Prostate gland (tissue), 2 donors: ENCODE data around the gene CGREF1. TPM values are rescaled to one million over a fixed set of nuclear protein-coding genes. Genes with fewer than 3 reads are reported as not detected.

ENCODE experiments used
- DNase-seq: peaks from one replicate; pipeline ENCODE4 v3.0.0-alpha.2; 2019; ENCODE audit warnings: low spot score
- H3K27ac ChIP-seq, 2 donors: fragments of 200-600 bp; sonication (generic); 2 replicates each; pipeline ENCODE4 v1.5.1; 2017 to 2019
- H3K27me3 ChIP-seq: fragments of 200-600 bp; sonication (generic); replicated peaks from 2 replicates; pipeline ENCODE4 v1.5.1; 2019; ENCODE audit not compliant: insufficient read depth
- H3K36me3 ChIP-seq, 2 donors: fragments of 200-600 bp; sonication (generic); 1 replicate in 1 of 2; 2 replicates in 1 of 2; pipeline versions ENCODE4 v1.5.1 to v1.8.1; 2017 to 2019
- H3K4me1 ChIP-seq: fragments of 200-600 bp; sonication (generic); replicated peaks from 2 replicates; pipeline ENCODE4 v1.5.1; 2019
- H3K4me3 ChIP-seq, 2 donors: fragments of 200-600 bp; sonication (generic); 2 replicates each; pipeline ENCODE4 v1.5.1; 2017 to 2019
- H3K9me3 ChIP-seq: fragments of 200-600 bp; sonication (generic); 2 replicates; pipeline ENCODE4 v1.5.1; 2017
- CTCF ChIP-seq, 4 experiments: fragments of 200-600 bp in 2 of 4; fragments of 450-650 bp in 2 of 4; sonication (generic) in 2 of 4; IDR thresholded peaks; 1 replicate in 3 of 4; 2 replicates in 1 of 4; pipeline ENCODE4 v1.5.1; 2016 to 2019; ENCODE audit warnings: antibody characterized with exemption in 4 of 4, mild to moderate bottlenecking in 2 of 4, moderate library complexity in 2 of 4
- POLR2A ChIP-seq: fragments of 450-650 bp; IDR thresholded peaks from one replicate; pipeline ENCODE4 v1.6.1; 2016; ENCODE audit warnings: antibody characterized with exemption, mild to moderate bottlenecking
- POLR2AphosphoS5 ChIP-seq: sonication (generic); formaldehyde crosslinking; IDR thresholded peaks from one replicate; pipeline ENCODE4 v1.6.1; 2017; ENCODE audit warnings: antibody characterized with exemption
- WGBS: methylation state at CpG from one replicate; pipeline ENCODE4 v1.1.5; 2018; 5-methylcytosine and 5-hydroxymethylcytosine counted together
- intact Hi-C: fragments of 100-400 bp; cut with DNase I; formaldehyde crosslinking; loops from one replicate; pipeline ENCODE4 v1.14.2; 2022
- total RNA-seq, 2 donors: library from RNA; depleted of rRNA; stranded (reverse); fragments of >200 nt; gene quantifications; one replicate each; pipeline ENCODE4 v1.1.0, GENCODE V29; 2016

Gene CGREF1
- total RNA-seq, 2 donors from 2014 or later = 4.9 to 10.7 TPM

- Histone ChIP-seq H3K4me1 (peaks cover 3% of the 10 kb centered on the region), H3K27ac (no peak overlapping the region), H3K4me3 (no peak overlapping the region), H3K27me3 (no peaks in the 10 kb centered on the region), H3K9me3 (no peaks in the 10 kb centered on the region), H3K36me3 (no peaks in the 10 kb centered on the region)
- intact Hi-C loops = loop anchor here (5.0 kb wide), 1 partner anchor 187 kb away; the partner anchor contains the start of gene TRIM54
- no peak for DNase-seq
- TF ChIP-seq POLR2A (no peak), POLR2AphosphoS5 (no peak), CTCF (IDR thresholded peaks at IDR 0.05) (no peak)
- WGBS = 96% methylated on average over 2 of the region's 2 CpGs
Observed at GRCh38 chr2:27095427-27095744, 23.5 kb downstream of the CGREF1 start.

GRCh38 chr2:27094353-27094984 is 24.5 kb downstream of the CGREF1 start:
- H3K36me3 ChIP-seq = no peaks in the 10 kb centered on the region
- no peak for DNase-seq
- H3K4me3 ChIP-seq = no peak overlapping the region
- TF ChIP-seq CTCF (IDR thresholded peaks at IDR 0.05) (no peak), POLR2A (no peak), POLR2AphosphoS5 (no peak)
- intact Hi-C loops = no loop called here
- H3K9me3 ChIP-seq = no peaks in the 10 kb centered on the region
- no peaks in the 10 kb centered on the region for H3K27me3 ChIP-seq
- H3K27ac ChIP-seq = no peak overlapping the region
- WGBS = 91% methylated on average over 24 of the region's 24 CpGs
- peaks cover 3% of the 10 kb centered on the region for H3K4me1 ChIP-seq

GRCh38 chr2:27093430-27094352 is 25.2 kb downstream of the CGREF1 start:
- no peak overlapping the region for H3K27ac ChIP-seq
- no peaks in the 10 kb centered on the region for H3K9me3 ChIP-seq
- H3K4me3 ChIP-seq = no peak overlapping the region
- WGBS = 88% methylated on average over 6 of the region's 6 CpGs
- H3K36me3 ChIP-seq = no peaks in the 10 kb centered on the region
- no peak for DNase-seq
- no peaks in the 10 kb centered on the region for H3K27me3 ChIP-seq
- H3K4me1 ChIP-seq = peaks cover 3% of the 10 kb centered on the region
- no peak for TF ChIP-seq CTCF (IDR thresholded peaks at IDR 0.05)
- TF ChIP-seq POLR2A = no peak
- TF ChIP-seq POLR2AphosphoS5 = no peak
- intact Hi-C loops = no loop called here

GRCh38 chr2:27092696-27093429 is 26.1 kb downstream of the CGREF1 start:
- Histone ChIP-seq H3K4me3 (no peak overlapping the region), H3K27ac (no peak overlapping the region), H3K9me3 (no peaks in the 10 kb centered on the region), H3K27me3 (no peaks in the 10 kb centered on the region), H3K4me1 (peaks cover 3% of the 10 kb centered on the region), H3K36me3 (no peaks in the 10 kb centered on the region)
- 67% methylated on average over 10 of the region's 10 CpGs for WGBS
- intact Hi-C loops = no loop called here
- TF ChIP-seq POLR2A = no peak
- TF ChIP-seq CTCF (IDR thresholded peaks at IDR 0.05) = no peak
- TF ChIP-seq POLR2AphosphoS5 = no peak
- DNase-seq = no peak
